C4-2B (cell line): ENCODE results near the gene SLC35A4.

ENCODE experiments used
- CTCF ChIP-seq: fragments of 450-650 bp; conservative IDR thresholded peaks from 2 replicates; pipeline ENCODE4 v1.5.1; 2017; ENCODE audit warnings: mild to moderate bottlenecking
- ZFX ChIP-seq: fragments of 450-650 bp; IDR thresholded peaks from 2 replicates; pipeline ENCODE4 v1.6.1; 2017

GRCh38 chr5:140573683-140574082, 9.1 kb downstream of the SLC35A4 start:
- TF ChIP-seq CTCF, result no peak
- no peak for TF ChIP-seq ZFX
